ENCODE results near the gene MAP3K3.

MAP3K3 gene

DNA sequence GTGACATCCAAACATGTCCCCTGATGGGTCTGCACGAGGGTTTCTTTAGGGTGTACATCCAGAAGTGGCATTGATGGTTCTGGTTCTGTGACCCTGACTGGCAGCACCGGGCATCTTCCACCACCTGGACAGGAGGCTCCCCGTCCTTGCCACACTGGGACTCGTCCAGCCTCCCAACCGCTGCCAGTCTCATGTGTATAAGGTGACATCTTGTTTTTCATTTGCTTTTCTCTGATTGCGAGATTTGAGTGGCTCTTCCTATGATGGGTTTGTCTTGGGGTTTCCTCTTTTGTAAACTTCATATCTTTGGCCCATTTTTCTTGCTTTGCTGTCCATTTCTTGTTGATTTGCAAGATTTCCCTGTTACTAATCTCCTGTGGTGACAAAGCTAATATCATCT, 86.9 kb downstream of the MAP3K3 start:
- H4K20me1 ChIP-seq (ENCODE audit: low read depth, low read length): no peaks in the 10 kb centered on the region
- H3K9me2 ChIP-seq (replicated peaks; ENCODE audit: insufficient read depth, low read length): no peaks in the 10 kb centered on the region
- H3K27me3 ChIP-seq (ENCODE audit: low read length): no peaks in the 10 kb centered on the region
- no peak overlapping the region for H2AFZ ChIP-seq (ENCODE audit: low read depth, low read length, severe bottlenecking)
- no peak overlapping the region for H3K4me2 ChIP-seq (ENCODE audit: low read depth, low read length, poor library complexity, severe bottlenecking)
- H3K27ac ChIP-seq (ENCODE audit: low read depth, low read length): no peak overlapping the region
- H3K79me2 ChIP-seq (ENCODE audit: insufficient read depth, low read length): no peaks in the 10 kb centered on the region
- no peak overlapping the region for H3K4me3 ChIP-seq (ENCODE audit: insufficient read depth, low read length, poor library complexity, severe bottlenecking)
- TF ChIP-seq, protein P1, sequence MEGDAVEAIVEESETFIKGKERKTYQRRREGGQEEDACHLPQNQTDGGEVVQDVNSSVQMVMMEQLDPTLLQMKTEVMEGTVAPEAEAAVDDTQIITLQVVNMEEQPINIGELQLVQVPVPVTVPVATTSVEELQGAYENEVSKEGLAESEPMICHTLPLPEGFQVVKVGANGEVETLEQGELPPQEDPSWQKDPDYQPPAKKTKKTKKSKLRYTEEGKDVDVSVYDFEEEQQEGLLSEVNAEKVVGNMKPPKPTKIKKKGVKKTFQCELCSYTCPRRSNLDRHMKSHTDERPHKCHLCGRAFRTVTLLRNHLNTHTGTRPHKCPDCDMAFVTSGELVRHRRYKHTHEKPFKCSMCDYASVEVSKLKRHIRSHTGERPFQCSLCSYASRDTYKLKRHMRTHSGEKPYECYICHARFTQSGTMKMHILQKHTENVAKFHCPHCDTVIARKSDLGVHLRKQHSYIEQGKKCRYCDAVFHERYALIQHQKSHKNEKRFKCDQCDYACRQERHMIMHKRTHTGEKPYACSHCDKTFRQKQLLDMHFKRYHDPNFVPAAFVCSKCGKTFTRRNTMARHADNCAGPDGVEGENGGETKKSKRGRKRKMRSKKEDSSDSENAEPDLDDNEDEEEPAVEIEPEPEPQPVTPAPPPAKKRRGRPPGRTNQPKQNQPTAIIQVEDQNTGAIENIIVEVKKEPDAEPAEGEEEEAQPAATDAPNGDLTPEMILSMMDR (IDR thresholded peaks at IDR 0.05; ENCODE audit: insufficient read depth, low read length, poor library complexity, severe bottlenecking): no peak
- no peak for TF ChIP-seq EZH2phosphoT487 (conservative IDR thresholded peaks at IDR 0.05; ENCODE audit: low read length)
- no peaks in the 10 kb centered on the region for H3K9me3 ChIP-seq (ENCODE audit: insufficient read depth, low read length)
- H3F3A ChIP-seq (ENCODE audit: insufficient read depth): peaks cover 6% of the 10 kb centered on the region
- H3K9ac ChIP-seq (ENCODE audit: low read length): no peak overlapping the region
- 0 out of 2 replicates have a peak, but pooled peaks cover 3% of the 10 kb centered on the region for H3K36me3 ChIP-seq (ENCODE audit: low read length)

DNA sequence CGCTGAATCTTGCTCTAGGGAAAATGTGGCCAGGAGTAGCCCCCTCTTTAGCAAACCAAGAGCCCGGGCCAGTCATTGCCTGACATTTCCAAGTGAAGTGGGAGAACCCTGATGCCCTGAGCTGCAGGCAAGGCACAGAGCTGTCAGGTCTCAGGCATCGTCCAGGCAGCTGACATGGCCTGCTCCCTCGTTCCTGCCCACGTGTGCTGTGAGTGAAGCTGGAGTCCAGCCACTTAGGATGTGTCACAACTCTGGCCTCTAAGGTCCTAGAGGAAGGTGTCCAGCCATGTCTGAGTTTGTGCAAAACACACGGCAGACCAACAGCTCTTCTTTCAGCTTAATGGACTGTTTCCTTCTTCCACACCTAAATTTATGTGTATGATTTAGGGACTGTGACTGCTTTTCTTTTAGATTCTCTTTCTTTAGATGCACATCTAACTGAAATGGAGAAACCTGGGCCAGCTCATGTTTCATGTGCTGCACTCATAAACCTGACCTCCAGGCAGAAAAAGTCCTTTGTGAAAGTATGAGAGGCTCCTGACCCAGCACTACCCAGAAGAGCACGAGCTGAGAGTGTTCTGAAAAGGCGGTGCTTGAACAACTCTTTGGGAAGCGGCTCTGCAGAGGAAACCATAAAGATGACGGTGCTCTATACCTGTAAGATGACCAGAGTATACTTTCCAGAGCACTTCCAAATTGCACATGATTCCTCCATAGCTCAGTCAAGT, 92.5 kb downstream of the MAP3K3 start:
- Histone ChIP-seq H2AFZ (ENCODE audit: low read depth, low read length, severe bottlenecking) (no peak overlapping the region), H3K9ac (ENCODE audit: low read length) (no peak overlapping the region)

DNA sequence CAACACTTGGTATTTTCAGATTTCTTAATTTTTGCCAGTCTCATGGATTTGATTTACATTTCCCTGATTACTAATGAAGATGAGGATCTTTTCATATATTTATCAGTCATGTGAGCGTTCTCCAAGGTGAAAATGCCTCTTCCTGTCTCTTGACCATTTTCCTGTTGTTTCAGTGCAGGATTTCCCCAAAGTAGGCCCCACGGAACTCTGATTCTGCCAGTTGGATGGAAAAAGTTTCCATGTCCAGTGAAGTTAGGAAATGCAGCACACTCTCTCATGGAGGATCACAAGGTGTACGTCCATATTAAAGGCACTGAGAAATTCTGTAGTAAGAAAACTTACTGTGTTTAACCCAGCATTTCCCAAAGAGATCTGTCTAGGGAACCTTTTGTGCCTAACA, 94.2 kb downstream of the MAP3K3 start:
- H3K4me2 ChIP-seq (ENCODE audit: low read depth, low read length, poor library complexity, severe bottlenecking): no peak overlapping the region
- H3K27ac ChIP-seq (ENCODE audit: low read depth, low read length): no peak overlapping the region
- no peaks in the 10 kb centered on the region for H3K9me2 ChIP-seq (replicated peaks; ENCODE audit: insufficient read depth, low read length)
- H3K4me3 ChIP-seq (ENCODE audit: insufficient read depth, low read length, poor library complexity, severe bottlenecking): no peak overlapping the region
- no peaks in the 10 kb centered on the region for H3K27me3 ChIP-seq (ENCODE audit: low read length)
- H4K20me1 ChIP-seq (ENCODE audit: low read depth, low read length): no peaks in the 10 kb centered on the region
- H3K36me3 ChIP-seq (ENCODE audit: low read length): 0 out of 2 replicates have a peak, but pooled peaks cover 3% of the 10 kb centered on the region
- no peak overlapping the region for H3K9ac ChIP-seq (ENCODE audit: low read length)
- H3K9me3 ChIP-seq (ENCODE audit: insufficient read depth, low read length): no peaks in the 10 kb centered on the region
- TF ChIP-seq, protein P1 (IDR thresholded peaks at IDR 0.05; ENCODE audit: insufficient read depth, low read length, poor library complexity, severe bottlenecking): no peak
- H3K79me2 ChIP-seq (ENCODE audit: insufficient read depth, low read length): no peaks in the 10 kb centered on the region
- no peaks in the 10 kb centered on the region for H3F3A ChIP-seq (ENCODE audit: insufficient read depth)
- no peak overlapping the region for H2AFZ ChIP-seq (ENCODE audit: low read depth, low read length, severe bottlenecking)

More for the DNA sequence above, 92.5 kb downstream of the MAP3K3 start:
- Histone ChIP-seq H3K36me3 (ENCODE audit: low read length) (0 out of 2 replicates have a peak, but pooled peaks cover 3% of the 10 kb centered on the region), H3K27ac (ENCODE audit: low read depth, low read length) (no peak overlapping the region), H3K4me3 (ENCODE audit: insufficient read depth, low read length, poor library complexity, severe bottlenecking) (no peak overlapping the region), H3K9me3 (ENCODE audit: insufficient read depth, low read length) (no peaks in the 10 kb centered on the region), H4K20me1 (ENCODE audit: low read depth, low read length) (no peaks in the 10 kb centered on the region), H3K27me3 (ENCODE audit: low read length) (no peaks in the 10 kb centered on the region), H3F3A (ENCODE audit: insufficient read depth) (no peaks in the 10 kb centered on the region), H3K79me2 (ENCODE audit: insufficient read depth, low read length) (no peaks in the 10 kb centered on the region), H3K4me2 (ENCODE audit: low read depth, low read length, poor library complexity, severe bottlenecking) (no peak overlapping the region), H3K9me2 (replicated peaks; ENCODE audit: insufficient read depth, low read length) (no peaks in the 10 kb centered on the region)
- TF ChIP-seq, protein P1 (IDR thresholded peaks at IDR 0.05; ENCODE audit: insufficient read depth, low read length, poor library complexity, severe bottlenecking): no peak
- no peak for TF ChIP-seq EZH2phosphoT487 (conservative IDR thresholded peaks at IDR 0.05; ENCODE audit: low read length)
